MM.1S (cell line): ENCODE data around the gene RIBC1.

Experiments used
- DNase-seq: peaks from one replicate; pipeline ENCODE4 v3.0.0-alpha.2; 2015
- H2AFZ ChIP-seq: fragments of 300-600 bp; sonication (generic); 2 replicates; pipeline ENCODE4 v1.6.0; 2016; ENCODE audit warnings: antibody characterized with exemption, low read length
- H3F3A ChIP-seq: fragments of 300-600 bp; sonication (generic); 2 replicates; pipeline ENCODE4 v1.6.1; 2016; ENCODE audit warnings: mild to moderate bottlenecking, antibody characterized with exemption, low read length, moderate library complexity, mixed read lengths; ENCODE audit not compliant: insufficient read depth
- H3K27ac ChIP-seq: fragments of 300-600 bp; sonication (generic); 2 replicates; pipeline ENCODE4 v1.5.1; 2016; ENCODE audit warnings: mild to moderate bottlenecking, low read length
- H3K27me3 ChIP-seq: fragments of 300-600 bp; sonication (generic); replicated peaks from 2 replicates; pipeline ENCODE4 v1.6.0; 2016; ENCODE audit warnings: low read length; ENCODE audit not compliant: insufficient read depth
- H3K36me3 ChIP-seq: fragments of 300-600 bp; sonication (generic); replicated peaks from 2 replicates; pipeline ENCODE4 v1.6.1; 2016; ENCODE audit warnings: mild to moderate bottlenecking, low read length, mixed read lengths; ENCODE audit not compliant: insufficient read depth
- H3K4me1 ChIP-seq: fragments of 300-600 bp; sonication (generic); 2 replicates; pipeline ENCODE4 v1.6.1; 2016; ENCODE audit warnings: low read length, mixed read lengths
- H3K4me2 ChIP-seq: fragments of 300-600 bp; sonication (generic); 2 replicates; pipeline ENCODE4 v1.6.0; 2016; ENCODE audit warnings: low read depth, low read length
- H3K4me3 ChIP-seq: fragments of 300-600 bp; sonication (generic); 2 replicates; pipeline ENCODE4 v1.5.1; 2016; ENCODE audit warnings: low read length, mixed read lengths
- H3K79me2 ChIP-seq: fragments of 300-600 bp; sonication (generic); 2 replicates; pipeline ENCODE4 v1.6.1; 2016; ENCODE audit warnings: mixed run types, low read length, mixed read lengths
- H3K9ac ChIP-seq: fragments of 300-600 bp; sonication (generic); 2 replicates; pipeline ENCODE4 v1.6.1; 2016; ENCODE audit warnings: low read length, mixed read lengths
- H3K9me2 ChIP-seq: fragments of 300-600 bp; sonication (generic); replicated peaks from 2 replicates; pipeline ENCODE4 v1.6.1; 2016; ENCODE audit warnings: mild to moderate bottlenecking, low read length, mixed read lengths; ENCODE audit not compliant: insufficient read depth
- H3K9me3 ChIP-seq: fragments of 300-600 bp; sonication (generic); replicated peaks from 2 replicates; pipeline ENCODE4 v1.6.1; 2016; ENCODE audit warnings: mild to moderate bottlenecking, low read length, mixed read lengths; ENCODE audit not compliant: insufficient read depth
- H4K20me1 ChIP-seq: fragments of 300-600 bp; sonication (generic); 2 replicates; pipeline ENCODE4 v1.6.1; 2016; ENCODE audit warnings: mild to moderate bottlenecking, low read length, moderate library complexity, mixed read lengths; ENCODE audit not compliant: insufficient read depth
- EZH2 ChIP-seq: fragments of 300-600 bp; sonication (generic); optimal IDR thresholded peaks from 2 replicates; pipeline ENCODE3; 2017; ENCODE audit warnings: low read depth, mild to moderate bottlenecking, antibody characterized with exemption, low read length, mixed read lengths
- EZH2phosphoT487 ChIP-seq: fragments of 300-600 bp; sonication (generic); IDR thresholded peaks from 2 replicates; pipeline ENCODE4 v1.6.1; 2018; ENCODE audit warnings: antibody characterized with exemption, low read length
- TF ChIP-seq, protein P1 (sequence below): fragments of 300-600 bp; sonication (generic); IDR thresholded peaks from 2 replicates; pipeline ENCODE4 v1.5.1; 2016; ENCODE audit warnings: antibody characterized with exemption, low read length, mixed read lengths

Gene RIBC1

DNA sequence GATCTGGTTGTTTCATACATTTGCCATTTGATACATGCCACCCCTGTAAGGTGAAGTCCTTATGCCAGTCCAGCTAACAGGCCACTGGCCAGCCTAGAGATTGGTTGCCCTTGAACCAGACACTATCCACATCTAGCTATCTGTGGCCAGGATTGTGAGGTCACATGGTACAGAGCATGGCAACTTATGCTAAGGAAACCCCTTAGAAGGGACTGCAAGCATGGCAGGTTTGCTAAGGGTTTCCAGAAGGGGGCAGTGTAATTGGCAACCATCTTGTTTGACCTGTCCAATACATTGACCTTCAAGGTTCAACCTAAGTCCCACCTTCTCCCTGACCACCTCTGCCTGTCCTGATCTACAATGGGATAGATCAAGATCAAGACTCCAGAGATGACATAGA lies 47.8 kb upstream of the RIBC1 start:
- no peaks in the 10 kb centered on the region for H3K79me2 ChIP-seq

DNA sequence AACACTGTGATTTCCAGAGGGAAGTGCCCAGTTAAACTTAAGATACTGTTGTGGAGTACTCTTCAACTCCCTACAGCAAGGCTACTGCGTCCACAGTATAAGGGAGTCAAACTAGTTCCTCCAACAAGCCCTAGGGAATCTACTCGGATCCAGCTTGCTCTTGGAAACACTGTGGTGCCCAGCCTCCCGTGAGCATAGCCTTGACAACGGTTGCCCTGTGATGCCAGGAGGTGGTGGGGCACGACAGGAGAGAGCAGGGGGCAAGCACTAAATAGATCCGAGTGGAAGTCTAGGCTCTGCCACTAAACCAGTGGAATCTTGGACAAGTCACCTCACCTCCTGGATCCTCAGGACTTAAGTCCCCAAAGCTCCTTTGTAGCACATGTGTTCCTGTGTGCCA lies 45.8 kb upstream of the RIBC1 start:
- DNase-seq, result no peak
- H3F3A ChIP-seq, result no peaks in the 10 kb centered on the region
- H3K36me3 ChIP-seq, result no peaks in the 10 kb centered on the region; the same call in 1 of the 2 replicates
- H3K4me3 ChIP-seq, result no peak overlapping the region
- no peak for TF ChIP-seq EZH2
- no peaks in the 10 kb centered on the region for H3K9me2 ChIP-seq
- no peak overlapping the region for H3K27ac ChIP-seq
- no peak overlapping the region for H3K9ac ChIP-seq
- no peaks in the 10 kb centered on the region for H3K79me2 ChIP-seq
- no peaks in the 10 kb centered on the region for H3K27me3 ChIP-seq
- H3K9me3 ChIP-seq, result no peaks in the 10 kb centered on the region
- no peaks in the 10 kb centered on the region for H4K20me1 ChIP-seq
- no peaks in the 10 kb centered on the region for H3K4me1 ChIP-seq
- H2AFZ ChIP-seq, result no peak overlapping the region
- H3K4me2 ChIP-seq, result no peak overlapping the region

More for the DNA sequence above, 47.8 kb upstream of the RIBC1 start:
- Histone ChIP-seq H4K20me1 (no peaks in the 10 kb centered on the region), H3K27me3 (no peaks in the 10 kb centered on the region), H3K9ac (no peak overlapping the region), H3K36me3 (no peaks in the 10 kb centered on the region; the same call in 1 of the 2 replicates), H3K27ac (no peak overlapping the region), H3K9me3 (no peaks in the 10 kb centered on the region), H3K4me1 (no peaks in the 10 kb centered on the region), H3K9me2 (no peaks in the 10 kb centered on the region), H3F3A (no peaks in the 10 kb centered on the region), H3K4me2 (no peak overlapping the region), H2AFZ (no peak overlapping the region), H3K4me3 (no peak overlapping the region)
- DNase-seq, result no peak
- TF ChIP-seq, protein P1, sequence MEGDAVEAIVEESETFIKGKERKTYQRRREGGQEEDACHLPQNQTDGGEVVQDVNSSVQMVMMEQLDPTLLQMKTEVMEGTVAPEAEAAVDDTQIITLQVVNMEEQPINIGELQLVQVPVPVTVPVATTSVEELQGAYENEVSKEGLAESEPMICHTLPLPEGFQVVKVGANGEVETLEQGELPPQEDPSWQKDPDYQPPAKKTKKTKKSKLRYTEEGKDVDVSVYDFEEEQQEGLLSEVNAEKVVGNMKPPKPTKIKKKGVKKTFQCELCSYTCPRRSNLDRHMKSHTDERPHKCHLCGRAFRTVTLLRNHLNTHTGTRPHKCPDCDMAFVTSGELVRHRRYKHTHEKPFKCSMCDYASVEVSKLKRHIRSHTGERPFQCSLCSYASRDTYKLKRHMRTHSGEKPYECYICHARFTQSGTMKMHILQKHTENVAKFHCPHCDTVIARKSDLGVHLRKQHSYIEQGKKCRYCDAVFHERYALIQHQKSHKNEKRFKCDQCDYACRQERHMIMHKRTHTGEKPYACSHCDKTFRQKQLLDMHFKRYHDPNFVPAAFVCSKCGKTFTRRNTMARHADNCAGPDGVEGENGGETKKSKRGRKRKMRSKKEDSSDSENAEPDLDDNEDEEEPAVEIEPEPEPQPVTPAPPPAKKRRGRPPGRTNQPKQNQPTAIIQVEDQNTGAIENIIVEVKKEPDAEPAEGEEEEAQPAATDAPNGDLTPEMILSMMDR, result 0 out of 2 replicates have a peak, but pooled peaks have one; percentile 9
- no peak for TF ChIP-seq EZH2

DNA sequence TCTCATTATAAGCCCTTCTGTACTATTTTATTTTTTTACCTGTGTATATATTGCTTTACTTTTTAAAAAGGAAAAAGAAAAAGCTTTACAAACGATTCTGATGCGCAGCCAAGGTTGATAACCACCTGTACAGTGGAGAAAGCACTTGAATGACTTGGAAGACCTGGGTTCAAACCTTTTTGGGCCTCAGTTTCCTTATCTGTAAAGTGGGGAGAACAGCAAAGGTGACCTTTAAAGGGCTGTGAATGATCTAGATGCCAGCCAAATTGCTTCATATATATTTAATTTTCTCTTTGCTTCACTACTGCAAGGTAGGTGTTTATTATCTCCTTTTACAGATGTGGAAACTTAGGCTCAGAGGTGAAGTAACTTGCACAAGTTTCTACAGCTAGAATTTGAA lies 45.2 kb upstream of the RIBC1 start:
- no peaks in the 10 kb centered on the region for H3K27me3 ChIP-seq
- TF ChIP-seq, protein P1, result no peak
- TF ChIP-seq EZH2phosphoT487 (no peak), EZH2 (no peak)
- no peak overlapping the region for H3K9ac ChIP-seq
- H3K4me2 ChIP-seq, result no peak overlapping the region
- H3K79me2 ChIP-seq, result no peaks in the 10 kb centered on the region
- no peaks in the 10 kb centered on the region for H3K9me3 ChIP-seq
- no peaks in the 10 kb centered on the region; the same call in 1 of the 2 replicates for H3K36me3 ChIP-seq
- H3K27ac ChIP-seq, result no peak overlapping the region
- no peaks in the 10 kb centered on the region for H4K20me1 ChIP-seq
- no peaks in the 10 kb centered on the region for H3K4me1 ChIP-seq
- no peak overlapping the region for H3K4me3 ChIP-seq
- DNase-seq, result no peak
- H2AFZ ChIP-seq, result no peak overlapping the region
- H3F3A ChIP-seq, result no peaks in the 10 kb centered on the region
- H3K9me2 ChIP-seq, result no peaks in the 10 kb centered on the region

DNA sequence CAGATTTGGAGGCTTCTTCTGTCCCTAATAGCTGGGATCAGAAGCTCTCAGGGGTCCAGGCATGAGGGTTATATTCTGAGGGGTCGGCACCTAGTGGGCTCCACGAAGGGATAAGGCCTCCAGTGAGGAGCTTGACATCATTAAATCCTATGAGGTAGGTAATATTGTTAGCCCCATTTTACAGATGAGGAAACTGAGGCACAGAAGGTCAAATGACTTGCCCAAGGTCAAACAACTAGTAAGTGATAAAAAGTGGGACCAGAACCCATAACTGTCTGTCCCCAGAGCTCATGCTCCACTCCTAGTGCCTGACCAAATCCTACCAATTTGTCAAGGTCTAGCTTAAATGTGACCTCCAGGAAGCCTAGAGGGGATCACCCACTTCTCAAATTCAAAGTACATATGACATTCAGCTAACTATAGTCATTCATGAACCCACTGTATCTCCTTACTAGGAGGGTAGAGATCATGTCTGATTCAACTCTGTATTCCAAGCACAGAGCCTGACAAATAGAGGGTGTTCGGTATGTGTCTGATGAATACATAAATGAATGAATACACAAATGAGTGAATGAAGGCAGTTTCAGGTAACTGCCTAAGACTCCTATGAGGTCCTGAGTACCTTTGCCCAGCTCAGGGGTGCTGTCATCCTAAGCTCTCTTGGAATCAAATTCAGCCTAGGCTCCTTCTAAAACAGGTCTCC lies 43.5 kb upstream of the RIBC1 start:
- no peaks in the 10 kb centered on the region for H3K4me1 ChIP-seq
- no peaks in the 10 kb centered on the region for H4K20me1 ChIP-seq
- no peak overlapping the region for H3K4me2 ChIP-seq
- H3K9me3 ChIP-seq, result no peaks in the 10 kb centered on the region
- no peaks in the 10 kb centered on the region for H3K9me2 ChIP-seq
- DNase-seq, result no peak
- no peaks in the 10 kb centered on the region for H3F3A ChIP-seq
- no peaks in the 10 kb centered on the region; the same call in 1 of the 2 replicates for H3K36me3 ChIP-seq
- no peak overlapping the region for H3K4me3 ChIP-seq
- H3K27ac ChIP-seq, result no peak overlapping the region
- H3K79me2 ChIP-seq, result no peaks in the 10 kb centered on the region
- no peak overlapping the region for H3K9ac ChIP-seq
- H2AFZ ChIP-seq, result no peak overlapping the region
- H3K27me3 ChIP-seq, result no peaks in the 10 kb centered on the region
- TF ChIP-seq EZH2, result no peak
- no peak for TF ChIP-seq EZH2phosphoT487
- TF ChIP-seq, protein P1, result no peak
